ENCODE measurements around the gene ATAD2B.
"Not testable (repeated sequence)": the region's sequence is repeated elsewhere in the genome, so short reads cannot be mapped to it uniquely, and the experiment has no call there.

The ATAD2B gene

DNA sequence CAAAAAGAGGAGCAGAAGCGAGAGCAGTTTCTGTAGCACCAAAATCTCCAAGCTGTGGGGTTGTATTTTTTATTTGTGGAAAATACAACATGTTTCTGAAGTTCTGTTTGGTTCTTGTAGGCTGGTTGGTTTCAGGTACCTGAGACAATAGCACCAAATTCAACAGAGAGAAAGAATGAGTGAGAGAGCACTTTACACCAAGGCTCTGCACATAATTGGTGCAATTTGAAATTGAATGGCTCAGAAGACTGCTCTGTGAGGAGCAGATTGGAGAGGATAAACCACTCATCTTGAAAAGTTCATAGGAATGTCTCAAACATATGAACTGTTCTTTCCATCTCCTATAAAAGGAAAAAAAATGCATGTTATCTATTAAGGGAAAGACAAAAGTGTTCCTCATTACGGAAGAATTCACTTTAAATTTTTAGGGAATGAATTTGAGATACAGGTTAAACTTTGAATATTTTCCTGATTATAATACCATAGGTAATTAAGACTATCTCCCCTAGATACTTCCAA is 175.1 kb downstream of the ATAD2B start:
- DNase-seq (ENCODE audit: low read depth in 3 of 3, low spot score in 1 of 3) = no peak

DNA sequence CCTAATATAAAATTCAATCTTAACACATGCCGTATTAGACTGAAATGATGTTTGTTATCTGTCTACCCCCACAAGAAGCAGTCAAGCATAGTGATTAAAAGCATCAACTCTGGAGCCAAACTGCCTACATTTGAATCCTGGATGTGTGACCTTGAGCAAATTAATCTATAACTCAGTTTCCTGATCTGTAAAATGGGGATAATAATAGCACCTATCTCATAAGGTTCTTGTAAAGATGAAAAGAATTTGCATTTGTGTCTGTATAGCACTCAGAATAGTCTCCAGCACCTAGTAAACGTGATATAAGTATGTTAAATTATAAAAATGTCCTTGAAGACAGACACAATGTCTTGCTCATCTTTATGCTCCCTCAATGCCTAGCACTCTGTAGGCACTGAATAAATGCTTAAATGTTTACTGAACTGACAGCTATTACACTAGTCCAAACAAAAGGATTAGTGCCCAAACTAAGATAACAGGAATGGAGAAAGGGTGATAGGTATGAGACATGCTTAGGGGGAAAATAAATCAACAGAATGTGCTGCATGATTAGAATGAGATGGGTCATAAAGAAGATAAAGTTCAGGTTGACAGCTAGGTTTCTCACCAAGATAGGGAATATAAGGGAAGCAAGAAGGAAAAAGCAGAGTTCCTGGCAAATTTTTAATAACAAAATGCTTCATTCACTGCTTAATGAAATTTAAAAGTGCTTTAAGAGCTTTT is 180.6 kb downstream of the ATAD2B start:
- DNase-seq (ENCODE audit: low read depth in 3 of 3, low spot score in 1 of 3) = no peak

DNA sequence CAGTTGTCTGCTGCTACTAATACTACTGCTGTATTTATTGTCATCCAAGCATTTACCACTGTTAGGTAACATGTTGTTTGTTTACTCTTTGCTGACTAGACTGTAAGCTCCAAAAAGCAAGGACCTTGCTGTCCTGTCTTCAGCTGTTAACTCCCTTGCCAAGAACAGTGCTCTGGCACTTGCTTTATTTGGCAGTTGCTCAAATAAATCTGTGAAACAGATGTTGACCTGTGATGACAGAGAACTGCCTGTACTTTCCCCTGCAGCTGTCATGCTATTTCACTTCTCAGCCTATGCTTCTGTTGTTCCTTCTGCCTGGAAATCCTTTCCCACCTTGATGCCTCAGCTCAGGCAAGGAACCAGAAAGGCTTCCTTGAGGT is 181.2 kb downstream of the ATAD2B start:
- DNase-seq (ENCODE audit: low read depth in 3 of 3, low spot score in 1 of 3) = no peak

DNA sequence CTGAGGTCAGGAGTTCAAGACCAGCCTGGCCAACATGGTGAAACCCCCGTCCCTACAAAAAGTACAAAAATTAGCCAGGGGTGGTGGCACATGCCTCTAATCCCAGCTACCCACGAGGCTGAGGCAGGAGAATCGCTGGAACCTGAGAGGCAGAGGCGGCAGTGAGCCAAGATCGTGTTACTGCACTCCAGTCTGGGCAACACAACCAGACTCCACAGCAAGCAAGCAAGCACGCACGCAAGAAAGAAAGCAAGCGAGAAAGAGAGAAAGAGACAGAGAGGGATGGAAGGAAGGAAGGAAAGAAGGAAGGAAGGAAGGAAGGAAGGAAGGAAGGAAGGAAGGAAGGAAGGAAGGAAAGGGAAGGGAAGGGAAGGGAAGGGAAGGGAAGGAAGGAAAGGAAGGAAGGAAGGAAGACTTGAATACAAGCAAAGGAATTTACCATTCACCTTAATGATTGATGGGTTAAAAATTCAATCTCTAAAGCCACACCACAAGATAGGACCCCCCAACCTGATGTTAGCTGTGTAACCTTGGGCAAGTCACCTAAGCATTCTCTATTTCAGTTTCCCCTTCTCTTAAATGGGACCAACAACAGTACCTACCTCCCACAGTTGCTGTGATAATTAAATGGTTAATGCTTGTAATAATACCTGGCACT is 181.7 kb downstream of the ATAD2B start:
- no peak for DNase-seq (ENCODE audit: low read depth in 3 of 3, low spot score in 1 of 3)

DNA sequence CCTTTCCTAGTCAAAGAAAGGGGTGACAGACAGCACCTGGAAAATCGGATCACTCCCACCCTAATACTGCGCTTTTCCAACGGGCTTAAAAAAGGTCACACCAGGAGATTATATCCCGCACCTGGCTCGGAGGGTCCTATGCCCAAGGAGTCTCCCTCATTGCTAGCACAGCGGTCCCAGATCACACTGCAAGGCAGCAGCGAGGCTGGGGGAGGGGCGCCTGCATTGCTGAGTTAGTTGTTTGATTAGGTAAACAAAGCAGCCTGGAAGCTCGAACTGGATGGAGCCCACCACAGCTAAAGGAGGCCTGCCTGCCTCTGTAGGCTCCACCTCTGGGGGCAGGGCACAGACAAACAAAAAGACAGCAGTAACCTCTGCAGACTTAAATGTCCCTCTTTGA is 190.1 kb downstream of the ATAD2B start:
- not testable (repeated sequence) for DNase-seq (ENCODE audit: low read depth in 3 of 3, low spot score in 1 of 3)

DNA sequence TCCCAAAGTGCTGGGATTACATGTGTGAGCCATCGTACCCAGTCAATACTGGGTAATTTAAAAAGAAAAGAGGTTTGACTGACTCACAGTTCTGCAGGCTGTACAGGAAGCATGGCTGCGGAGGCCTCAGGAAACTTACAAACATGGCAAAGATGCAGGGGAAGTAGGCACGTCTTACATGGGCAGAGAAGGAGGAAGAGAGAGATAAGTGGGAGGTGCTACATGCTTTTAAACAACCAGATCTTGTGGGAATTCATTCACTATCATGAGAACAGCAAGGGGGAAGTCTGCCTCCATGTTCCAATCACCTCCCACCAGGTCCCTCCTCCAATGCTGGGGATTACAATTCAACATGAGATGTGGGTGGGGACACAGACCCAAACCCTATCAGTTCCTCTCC is 192.5 kb downstream of the ATAD2B start:
- DNase-seq (ENCODE audit: low read depth in 3 of 3, low spot score in 1 of 3) = no peak

DNA sequence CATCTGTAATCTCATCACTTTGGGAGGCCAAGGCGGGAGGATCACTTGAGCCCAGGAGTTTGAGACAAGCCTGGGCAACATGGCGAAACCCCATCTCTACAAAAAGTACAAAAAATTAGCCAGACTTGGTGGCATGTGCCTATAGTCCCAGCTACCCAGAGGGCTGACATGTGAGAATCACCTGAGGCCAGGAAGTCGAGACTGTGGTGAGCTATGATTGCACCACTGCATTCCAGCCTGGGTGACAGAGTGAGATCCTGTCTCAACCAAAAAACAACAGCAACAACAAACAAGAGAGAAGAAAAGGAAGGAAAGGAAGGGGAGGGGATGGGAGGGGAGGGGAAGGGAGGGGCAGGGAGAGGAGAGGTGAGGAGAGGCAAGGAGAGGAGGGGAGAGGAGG is 203.9 kb downstream of the ATAD2B start:
- not testable (repeated sequence) for DNase-seq (ENCODE audit: low read depth in 3 of 3, low spot score in 1 of 3)

DNA sequence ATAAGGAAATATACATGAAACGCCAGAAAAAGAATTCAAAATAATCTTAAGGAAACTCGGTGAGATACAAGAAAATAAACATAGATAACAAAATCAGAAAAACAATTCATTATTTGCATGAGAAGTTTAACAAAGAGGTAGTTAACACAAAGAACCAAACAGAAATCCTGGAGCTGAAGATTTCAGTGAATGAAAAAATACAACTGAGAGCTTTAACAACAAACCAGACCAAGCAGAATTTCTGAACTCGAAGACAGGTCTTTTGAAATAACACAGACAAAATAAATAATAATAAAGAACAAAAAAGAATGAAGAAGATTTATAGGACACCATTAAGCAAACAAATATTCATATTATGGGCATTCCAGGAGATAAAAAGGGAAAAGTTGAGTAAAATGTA is 204.7 kb downstream of the ATAD2B start:
- DNase-seq (ENCODE audit: low read depth in 3 of 3, low spot score in 1 of 3) = no peak

DNA sequence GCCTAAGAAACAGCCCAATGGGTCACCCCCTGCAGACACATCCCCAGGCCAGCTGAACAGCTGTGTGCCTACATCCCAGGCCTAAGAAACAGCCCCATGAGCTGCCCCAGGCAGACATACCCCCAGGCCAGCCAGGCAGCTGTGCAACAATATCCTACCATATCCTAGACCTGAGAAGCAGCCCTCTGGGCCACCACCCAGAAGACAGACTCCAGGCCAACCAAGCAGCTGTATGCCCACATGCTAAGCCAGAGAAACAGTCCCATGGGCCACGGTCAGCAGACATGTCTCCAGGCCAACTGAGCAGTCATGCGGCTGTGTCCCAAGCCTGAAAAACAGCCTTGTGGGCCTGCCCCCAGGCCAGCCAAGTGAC is 205.5 kb downstream of the ATAD2B start:
- no peak for DNase-seq (ENCODE audit: low read depth in 3 of 3, low spot score in 1 of 3)

DNA sequence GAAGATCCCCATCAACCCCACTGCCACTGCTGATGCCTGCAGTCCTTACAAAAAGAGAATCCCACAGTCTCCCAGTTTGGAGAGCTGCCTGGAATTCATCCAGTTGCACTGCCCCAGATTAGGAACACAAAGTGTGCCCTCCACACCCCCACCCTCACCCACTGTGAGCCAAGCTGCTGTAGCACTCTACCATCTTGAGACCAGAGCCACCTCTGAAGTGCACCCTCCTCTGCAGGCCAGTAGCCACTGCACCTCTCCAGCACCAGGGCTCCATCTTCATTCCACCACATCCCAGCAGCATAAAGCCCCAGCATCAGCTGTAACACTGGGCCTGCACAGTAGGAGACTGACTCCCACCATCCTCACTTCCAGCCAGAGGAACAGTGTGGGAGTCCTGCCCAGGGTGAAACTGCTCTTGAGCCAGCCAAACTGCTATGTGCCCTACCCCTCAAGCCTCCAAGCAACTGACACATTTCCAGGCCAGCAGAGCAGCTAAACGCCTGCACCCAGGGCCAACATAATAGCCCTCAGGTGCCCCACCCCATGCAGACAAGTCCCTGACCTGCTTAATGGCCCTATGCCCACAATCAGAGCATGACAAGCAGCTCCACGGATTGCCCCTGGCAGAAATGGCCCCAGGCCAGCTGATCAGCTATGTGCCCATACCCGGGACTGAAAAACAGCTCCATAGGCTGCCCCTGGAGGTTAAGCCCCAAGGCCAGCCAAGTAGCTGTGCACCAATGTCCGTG is 206.0 kb downstream of the ATAD2B start:
- DNase-seq (ENCODE audit: low read depth in 3 of 3, low spot score in 1 of 3) = no peak

DNA sequence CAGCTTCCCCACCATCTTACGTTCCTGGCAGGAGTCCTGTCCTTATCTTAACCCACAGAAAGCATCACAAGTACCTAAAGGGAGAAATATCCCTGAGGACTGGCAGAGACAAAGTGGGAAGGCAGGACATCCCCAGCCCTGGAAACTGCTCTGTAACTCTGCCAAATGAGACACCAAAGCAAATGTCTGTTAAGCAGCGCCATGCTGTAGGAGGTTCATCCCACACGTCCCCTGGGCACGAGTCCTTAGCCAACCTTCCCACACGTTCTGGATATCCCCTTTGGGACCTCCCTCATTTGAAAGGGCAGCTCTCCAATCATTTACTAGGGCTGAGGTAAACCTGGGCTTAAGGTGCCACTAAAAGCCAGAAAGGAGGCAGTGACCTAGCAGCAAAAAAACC is 207.2 kb downstream of the ATAD2B start:
- no peak for DNase-seq (ENCODE audit: low read depth in 3 of 3, low spot score in 1 of 3)

DNA sequence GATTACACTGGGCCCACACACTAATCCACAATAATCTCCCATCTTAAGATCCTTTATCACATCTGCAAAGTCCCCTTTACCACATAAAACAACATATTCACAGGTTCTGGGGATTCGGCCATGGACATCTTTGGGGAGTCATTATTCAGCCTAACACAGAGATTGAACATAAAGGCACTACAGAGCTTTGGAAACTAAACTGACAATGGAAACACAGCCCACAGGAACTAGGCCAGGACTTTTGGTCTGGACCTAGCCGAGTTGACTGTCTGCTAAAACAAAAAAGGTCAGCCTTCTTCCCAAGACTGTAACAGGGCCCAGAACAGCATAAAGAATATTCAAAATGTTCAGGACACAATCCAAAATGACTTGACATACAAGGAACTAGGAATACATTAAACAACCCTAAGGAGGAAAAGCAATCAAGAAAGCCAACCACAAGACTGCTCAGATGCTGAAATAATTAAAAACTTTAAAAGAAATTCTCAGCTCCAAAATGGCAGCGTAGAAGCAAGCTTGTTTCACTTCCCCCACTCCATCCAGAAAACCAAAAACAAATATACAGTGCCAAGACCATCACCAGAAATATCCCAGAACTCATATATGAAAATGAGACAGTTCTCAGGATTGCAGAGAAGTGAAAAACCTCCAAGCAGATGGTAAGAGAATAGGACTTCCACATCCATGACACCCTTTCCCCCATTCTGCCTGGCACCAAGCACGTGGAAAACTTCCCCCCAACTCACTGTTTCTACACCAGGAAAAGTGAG is 207.8 kb downstream of the ATAD2B start:
- no peak for DNase-seq (ENCODE audit: low read depth in 3 of 3, low spot score in 1 of 3)

DNA sequence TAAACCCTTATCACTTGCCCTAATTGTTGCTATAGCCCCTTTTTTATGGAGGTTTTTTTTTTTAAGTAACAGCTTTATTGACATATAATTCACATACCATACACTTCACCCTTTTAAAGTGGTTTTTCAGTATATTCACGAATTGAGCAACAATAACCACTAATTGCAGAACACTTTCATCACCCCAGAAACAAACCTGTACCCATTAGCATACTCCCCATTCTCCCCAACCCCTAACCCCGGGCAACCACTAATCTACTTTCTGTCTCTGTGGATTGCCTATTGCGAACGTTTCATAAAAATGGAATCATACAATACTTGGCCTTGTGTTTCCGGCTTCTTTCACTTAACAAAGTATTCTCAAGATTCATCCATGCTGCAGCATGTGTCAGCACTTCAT is 213.6 kb downstream of the ATAD2B start:
- no peak for DNase-seq (ENCODE audit: low read depth in 3 of 3, low spot score in 1 of 3)

DNA sequence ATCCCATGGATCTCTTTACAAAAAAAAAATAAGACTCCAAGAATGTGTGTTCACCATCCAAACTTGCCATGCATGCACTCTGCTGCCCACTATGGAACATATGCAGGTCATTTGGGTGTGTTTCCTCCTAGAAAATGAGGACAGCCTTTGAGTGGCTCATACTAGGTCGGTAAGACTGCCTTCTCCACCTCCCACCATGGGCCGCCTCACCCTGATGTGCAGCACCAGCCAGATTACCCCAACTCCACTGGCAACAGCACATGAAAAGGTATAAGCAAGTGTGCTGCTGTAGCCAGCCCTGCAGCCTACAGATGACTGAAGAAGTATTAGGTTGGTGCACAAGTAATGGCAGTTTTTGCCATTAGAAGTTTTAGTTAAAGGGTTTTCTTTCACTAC is 214.2 kb downstream of the ATAD2B start:
- DNase-seq (ENCODE audit: low read depth in 3 of 3, low spot score in 1 of 3) = no peak

DNA sequence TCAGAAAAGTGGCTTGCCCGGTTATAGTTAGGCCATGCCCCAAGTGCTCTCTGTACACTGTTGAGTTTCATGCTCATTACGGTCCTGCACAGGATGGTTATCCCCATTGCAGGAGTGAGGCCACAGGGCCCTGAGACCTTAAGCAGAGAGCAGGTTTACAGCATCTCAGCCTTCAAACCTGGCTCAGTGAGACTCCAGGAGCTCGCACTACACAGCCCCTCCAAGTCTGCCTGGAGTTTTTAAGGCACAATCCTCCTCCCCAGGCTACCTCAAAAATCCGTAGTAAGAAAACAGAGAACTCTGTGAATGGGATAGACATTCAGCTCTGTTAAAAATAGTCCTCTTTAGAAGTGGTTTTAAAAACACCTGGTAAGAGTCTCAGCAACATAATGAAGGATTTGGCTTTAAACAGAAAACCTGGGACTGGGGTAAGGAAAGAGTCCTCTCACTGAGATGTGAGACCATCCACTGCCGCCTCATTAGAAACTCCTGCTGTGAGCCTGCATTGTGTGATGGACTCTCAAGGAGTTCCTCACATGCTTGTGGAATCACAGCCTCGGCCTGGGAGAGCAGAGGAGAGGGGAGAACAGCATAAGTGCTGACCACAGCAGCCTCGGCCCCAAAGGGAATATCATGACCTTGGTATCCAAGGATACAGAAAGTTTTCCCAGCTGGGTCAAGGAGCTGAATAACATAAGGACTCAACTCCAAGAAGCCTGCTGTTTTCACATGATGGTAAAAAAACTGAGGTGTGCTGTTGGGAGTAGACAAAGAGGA is 214.8 kb downstream of the ATAD2B start:
- no peak for DNase-seq (ENCODE audit: low read depth in 3 of 3, low spot score in 1 of 3)

DNA sequence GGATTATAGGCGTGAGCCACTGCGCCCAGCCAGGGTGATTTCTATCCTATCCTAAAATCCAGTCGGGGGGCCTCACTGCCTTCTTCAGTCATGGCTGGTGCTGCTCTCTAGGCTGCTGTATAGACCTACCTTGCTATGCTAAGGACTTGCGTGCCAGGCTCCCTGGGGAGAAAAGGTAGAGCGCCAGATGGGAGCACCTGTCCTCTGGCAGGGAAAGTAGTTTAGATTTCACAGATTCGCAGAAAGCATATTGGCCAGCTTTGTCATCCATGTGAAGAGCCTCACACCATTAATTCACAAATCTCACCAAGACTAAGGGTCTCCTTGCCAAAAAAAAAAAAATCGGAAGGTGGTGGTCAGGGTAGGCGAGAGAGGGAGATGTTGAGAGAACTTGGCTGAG is 217.6 kb downstream of the ATAD2B start:
- no peak for DNase-seq (ENCODE audit: low read depth in 3 of 3, low spot score in 1 of 3)

DNA sequence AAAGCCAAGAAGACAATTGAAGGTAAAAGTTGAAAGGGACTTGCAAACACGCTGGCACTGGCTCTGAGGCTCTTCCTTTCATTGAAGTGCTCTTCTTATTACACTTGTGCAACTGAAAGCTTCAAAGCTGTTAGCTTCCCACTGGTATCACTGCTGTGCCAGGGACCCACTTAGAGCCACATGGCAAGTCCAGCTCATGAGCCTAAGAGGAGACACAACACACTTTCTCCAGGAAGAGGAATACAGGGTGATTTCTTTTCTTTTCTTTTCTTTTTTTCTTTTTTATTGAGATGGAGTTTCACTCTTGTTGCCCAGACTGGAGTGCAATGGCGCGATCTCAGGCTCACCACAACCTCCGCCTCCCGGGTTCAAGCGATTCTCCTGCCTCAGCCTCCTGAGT is 218.2 kb downstream of the ATAD2B start:
- no peak for DNase-seq (ENCODE audit: low read depth in 3 of 3, low spot score in 1 of 3)

DNA sequence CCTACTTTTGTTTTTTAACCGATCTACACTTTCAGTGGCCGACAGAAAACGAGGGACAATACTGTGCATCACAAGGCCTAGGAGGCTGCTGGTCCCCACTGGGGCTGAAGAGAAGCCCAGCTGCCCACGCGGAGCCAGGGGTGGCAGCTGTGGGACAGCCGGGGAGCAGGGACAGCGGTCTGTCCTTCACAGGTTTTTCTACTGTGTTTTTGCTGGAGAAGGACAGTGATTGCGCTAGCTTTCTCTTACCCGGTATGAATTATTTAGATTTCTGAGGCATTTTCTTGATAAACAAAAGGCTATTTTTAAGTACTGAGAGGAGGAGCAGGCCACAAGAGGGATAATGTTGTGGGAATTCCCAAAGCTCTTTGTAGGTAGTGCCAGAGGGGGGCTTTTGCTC is 219.8 kb downstream of the ATAD2B start:
- no peak for DNase-seq (ENCODE audit: low read depth in 3 of 3, low spot score in 1 of 3)

DNA sequence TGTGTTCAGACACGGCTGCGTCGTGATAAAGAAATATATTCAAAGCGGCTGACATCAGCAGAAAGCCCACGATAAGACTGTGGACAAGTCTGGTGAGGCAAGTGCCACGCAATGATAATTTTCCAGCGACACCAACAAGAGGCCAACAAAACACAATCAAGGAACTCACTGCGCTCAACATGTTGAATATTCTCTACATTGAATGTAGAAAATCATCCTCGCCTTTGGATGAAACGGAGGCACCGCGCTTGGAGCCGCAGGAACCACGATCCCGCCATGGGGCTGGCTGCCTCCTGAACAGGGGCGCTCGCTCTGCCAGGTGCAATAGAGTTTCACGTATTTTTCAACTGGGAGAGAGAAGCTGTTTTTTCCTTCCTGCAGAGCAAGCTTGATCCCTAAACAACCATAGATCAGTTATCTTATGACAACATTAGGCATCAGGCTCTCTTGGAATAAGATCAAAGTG is 220.3 kb downstream of the ATAD2B start:
- no peak for DNase-seq (ENCODE audit: low read depth in 3 of 3, low spot score in 1 of 3)

DNA sequence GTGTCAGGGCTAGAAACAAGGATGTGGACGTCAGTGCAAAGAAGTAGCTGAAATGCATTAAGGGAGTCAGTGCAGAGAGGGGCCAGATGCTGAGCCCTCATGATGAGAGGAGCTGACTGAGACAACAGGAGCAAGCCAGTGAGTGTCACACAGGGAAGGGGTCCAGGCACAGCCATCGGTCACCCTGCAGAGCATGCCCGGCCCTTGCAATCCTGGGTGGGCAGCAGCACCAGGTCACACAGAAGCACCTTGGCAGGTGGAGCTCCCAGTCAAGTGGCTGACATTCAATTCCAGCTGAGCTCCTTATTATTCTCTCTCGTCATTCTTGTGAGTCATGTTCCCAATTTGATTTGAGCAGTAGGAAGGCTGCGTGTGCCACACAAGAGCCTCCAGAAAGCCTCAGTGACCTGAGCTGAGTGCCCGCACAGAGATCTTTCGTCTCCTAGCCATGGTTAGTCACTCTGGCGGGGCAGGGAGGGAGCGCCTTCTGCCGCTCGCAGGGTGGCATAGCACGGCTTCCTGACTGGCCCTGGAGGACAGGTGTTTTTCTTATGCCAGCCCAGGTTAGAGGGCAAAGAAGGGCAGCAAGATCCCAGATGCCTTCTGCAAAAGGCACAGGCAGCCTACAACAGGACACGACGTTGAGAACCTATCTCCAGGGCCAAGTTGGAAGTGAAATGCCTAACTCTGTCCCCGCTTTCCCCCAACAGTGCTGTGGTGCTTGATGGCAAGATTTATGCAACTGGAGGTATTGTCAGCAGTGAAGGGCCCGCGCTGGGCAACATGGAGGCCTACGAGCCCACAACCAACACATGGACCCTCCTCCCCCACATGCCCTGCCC is 220.9 kb downstream of the ATAD2B start:
- DNase-seq (ENCODE audit: low read depth in 3 of 3, low spot score in 1 of 3) = no peak
